Measurements from ENCODE around the gene UBFD1.

- TF ChIP-seq CTCF (IDR thresholded peaks at IDR 0.05 in 2 of 3, conservative IDR thresholded peaks at IDR 0.05 in 1 of 3; ENCODE audit: control insufficient read depth in 2 of 3, extremely low read depth in 1 of 3, insufficient read depth in 1 of 3, low read depth in 3 of 3, low read length in 3 of 3) (no peak), REST (IDR thresholded peaks at IDR 0.05; ENCODE audit: low read depth, low read length) (no peak), CEBPB (IDR thresholded peaks at IDR 0.05; ENCODE audit: borderline replicate concordance in 1 of 2, low read depth in 2 of 2, low read length in 2 of 2) (no peak), POLR2A (IDR thresholded peaks at IDR 0.05; ENCODE audit: low read depth, low read length) (no peak), ZNF592 (IDR thresholded peaks at IDR 0.05) (no peak), CHD1 (IDR thresholded peaks at IDR 0.05; ENCODE audit: low read depth, low read length) (no peak)
Observed at GRCh38 chr16:23530062-23530461, 27.5 kb upstream of the UBFD1 start.
